Activated T-cell treated with anti-CD3 and anti-CD28 coated beads, Interleukin-2, amount 50 U/mL, for 72 hours (primary cell): ENCODE measurements around the gene MPPED1. TPM values are rescaled to one million over a fixed set of nuclear protein-coding genes. Genes with fewer than 3 reads are reported as not detected.

ENCODE experiments used
- ATAC-seq, 2 donors: fragments of 150-1000 bp; cut with Tn5 transposase; replicated peaks in 1 of 2; 2 replicates each; pipeline ENCODE4 v1.10.0; 2021; ENCODE audit warnings: moderate library complexity in 2 of 2, mild to moderate bottlenecking in 1 of 2
- DNase-seq, 2 donors: peaks; one replicate each; pipeline ENCODE4 v3.0.0; 2021 to 2022; ENCODE audit warnings: mixed read lengths in 1 of 2
- H3K27ac Mint-ChIP-seq: one replicate; pipeline ENCODE4 v1.8.0; 2022; ENCODE audit warnings: mild to moderate bottlenecking, moderate library complexity, mixed read lengths
- H3K27me3 Mint-ChIP-seq: one replicate; pipeline ENCODE4 v1.8.0; 2022; ENCODE audit warnings: low read depth, mixed read lengths
- H3K36me3 Mint-ChIP-seq, 2 donors: one replicate each; pipeline ENCODE4 v1.8.0; 2022; ENCODE audit warnings: mixed read lengths in 2 of 2, mild to moderate bottlenecking in 1 of 2; ENCODE audit not compliant: insufficient read depth in 2 of 2
- H3K4me1 Mint-ChIP-seq: one replicate; pipeline ENCODE4 v1.8.0; 2022; ENCODE audit warnings: low read depth, mixed read lengths
- H3K4me3 Mint-ChIP-seq, 2 donors: one replicate each; pipeline ENCODE4 v1.8.0; 2022; ENCODE audit warnings: mild to moderate bottlenecking in 2 of 2, mixed read lengths in 2 of 2, moderate library complexity in 2 of 2
- H3K9me3 Mint-ChIP-seq, 2 donors: one replicate each; pipeline ENCODE4 v1.8.0; 2022; ENCODE audit warnings: mixed read lengths in 2 of 2
- total RNA-seq, 2 donors: library from RNA; stranded (reverse); gene quantifications; one replicate each; pipeline ENCODE4 v1.2.3, GENCODE V29; 2022

MPPED1 gene
- total RNA-seq, 2 donors from 2014 or later, result not detected

- Mint-ChIP-seq H3K27me3 (no peaks in the 10 kb centered on the region), H3K36me3 (peaks cover 3 to 5% of the 10 kb centered on the region in 2 donors)
Observed at GRCh38 chr22:43465291-43466015, 53.6 kb downstream of the MPPED1 start.

GRCh38 chr22:43466710-43467109, 54.9 kb downstream of the MPPED1 start:
- Mint-ChIP-seq H3K36me3 (peaks cover 3 to 5% of the 10 kb centered on the region in 2 donors), H3K27ac (no peak overlapping the region), H3K27me3 (no peaks in the 10 kb centered on the region), H3K4me1 (no peaks in the 10 kb centered on the region), H3K9me3 (peaks cover 0 to 4% of the 10 kb centered on the region in 2 donors), H3K4me3 (no peak overlapping the region)
- ATAC-seq (no peak), DNase-seq (no peak)

More at GRCh38 chr22:43465291-43466015, 53.6 kb downstream of the MPPED1 start:
- DNase-seq (no peak), ATAC-seq (no peak)
- Mint-ChIP-seq H3K27ac (no peak overlapping the region), H3K4me3 (no peak overlapping the region), H3K9me3 (peaks cover 0 to 4% of the 10 kb centered on the region in 2 donors), H3K4me1 (no peaks in the 10 kb centered on the region)

- H3K4me3 Mint-ChIP-seq, result no peak overlapping the region
- DNase-seq, result no peak
- peaks cover 0 to 4% of the 10 kb centered on the region in 2 donors for H3K9me3 Mint-ChIP-seq
- no peaks in the 10 kb centered on the region for H3K4me1 Mint-ChIP-seq
- no peak overlapping the region for H3K27ac Mint-ChIP-seq
- H3K27me3 Mint-ChIP-seq, result no peaks in the 10 kb centered on the region
- peaks cover 3 to 5% of the 10 kb centered on the region in 2 donors for H3K36me3 Mint-ChIP-seq
- no peak for ATAC-seq
Observed at GRCh38 chr22:43467216-43467940, 55.6 kb downstream of the MPPED1 start.

GRCh38 chr22:43470253-43470652, 58.4 kb downstream of the MPPED1 start:
- Mint-ChIP-seq H3K9me3 (no peaks in the 10 kb centered on the region), H3K27me3 (no peaks in the 10 kb centered on the region), H3K27ac (no peak overlapping the region), H3K4me3 (no peak overlapping the region), H3K36me3 (no peaks in the 10 kb centered on the region), H3K4me1 (no peaks in the 10 kb centered on the region)
- ATAC-seq (no peak), DNase-seq (no peak)

- no peak for DNase-seq
- Mint-ChIP-seq H3K9me3 (no peaks in the 10 kb centered on the region), H3K36me3 (no peaks in the 10 kb centered on the region), H3K27ac (no peak overlapping the region), H3K27me3 (no peaks in the 10 kb centered on the region), H3K4me1 (no peaks in the 10 kb centered on the region), H3K4me3 (no peak overlapping the region)
- ATAC-seq, result no peak
Observed at GRCh38 chr22:43470941-43471585, 59.2 kb downstream of the MPPED1 start.

GRCh38 chr22:43471606-43472135, 59.9 kb downstream of the MPPED1 start:
- no peaks in the 10 kb centered on the region for H3K27me3 Mint-ChIP-seq
- H3K4me1 Mint-ChIP-seq, result no peaks in the 10 kb centered on the region
- DNase-seq (no peak), ATAC-seq (no peak)
- H3K36me3 Mint-ChIP-seq, result no peaks in the 10 kb centered on the region
- no peak overlapping the region for H3K4me3 Mint-ChIP-seq
- no peaks in the 10 kb centered on the region for H3K9me3 Mint-ChIP-seq
- no peak overlapping the region for H3K27ac Mint-ChIP-seq

GRCh38 chr22:43473031-43473430, 61.2 kb downstream of the MPPED1 start:
- H3K4me3 Mint-ChIP-seq, result no peak overlapping the region
- no peak for ATAC-seq

GRCh38 chr22:43473441-43473840, 61.6 kb downstream of the MPPED1 start:
- H3K4me3 Mint-ChIP-seq, result no peak overlapping the region
- no peak overlapping the region for H3K27ac Mint-ChIP-seq
- DNase-seq (no peak), ATAC-seq (no peak)
- no peaks in the 10 kb centered on the region for H3K27me3 Mint-ChIP-seq
- no peaks in the 10 kb centered on the region for H3K36me3 Mint-ChIP-seq
- H3K9me3 Mint-ChIP-seq, result no peaks in the 10 kb centered on the region
- H3K4me1 Mint-ChIP-seq, result no peaks in the 10 kb centered on the region

More at GRCh38 chr22:43473031-43473430, 61.2 kb downstream of the MPPED1 start:
- DNase-seq, result no peak
- Mint-ChIP-seq H3K9me3 (no peaks in the 10 kb centered on the region), H3K4me1 (no peaks in the 10 kb centered on the region), H3K36me3 (no peaks in the 10 kb centered on the region), H3K27ac (no peak overlapping the region), H3K27me3 (no peaks in the 10 kb centered on the region)

- Mint-ChIP-seq H3K27me3 (no peaks in the 10 kb centered on the region), H3K9me3 (no peaks in the 10 kb centered on the region), H3K4me1 (no peaks in the 10 kb centered on the region), H3K4me3 (no peak overlapping the region), H3K36me3 (no peaks in the 10 kb centered on the region), H3K27ac (no peak overlapping the region)
- ATAC-seq, result no peak
- DNase-seq, result no peak
Observed at GRCh38 chr22:43474161-43475101, 62.6 kb downstream of the MPPED1 start.

- no peak overlapping the region for H3K27ac Mint-ChIP-seq
- H3K9me3 Mint-ChIP-seq, result no peaks in the 10 kb centered on the region
- H3K27me3 Mint-ChIP-seq, result no peaks in the 10 kb centered on the region
- H3K4me1 Mint-ChIP-seq, result no peaks in the 10 kb centered on the region
- DNase-seq, result no peak
- H3K4me3 Mint-ChIP-seq, result no peak overlapping the region
- no peak for ATAC-seq
- H3K36me3 Mint-ChIP-seq, result no peaks in the 10 kb centered on the region
Observed at GRCh38 chr22:43475549-43476076, 63.8 kb downstream of the MPPED1 start.

- no peaks in the 10 kb centered on the region for H3K27me3 Mint-ChIP-seq
- H3K4me3 Mint-ChIP-seq, result no peak overlapping the region
- DNase-seq, result no peak
- H3K4me1 Mint-ChIP-seq, result no peaks in the 10 kb centered on the region
- H3K9me3 Mint-ChIP-seq, result no peaks in the 10 kb centered on the region
- no peak overlapping the region for H3K27ac Mint-ChIP-seq
- H3K36me3 Mint-ChIP-seq, result no peaks in the 10 kb centered on the region
- ATAC-seq, result no peak
Observed at GRCh38 chr22:43476341-43476740, 64.5 kb downstream of the MPPED1 start.
